Activated T-helper 1 cell treated with anti-CD3 and anti-CD28 coated beads, Interleukin-12 subunit alpha, Interleukin-12 subunit beta, Interleukin-2, Interleukin-4 antibody, amounts not matched to agents 30 ng/mL and 10 ng/mL and 1 ng/mL, durations not matched to agents 14 hours and 24 hours and 36 hours (primary cell): ENCODE data around the gene DNM3. TPM values are rescaled to one million over a fixed set of nuclear protein-coding genes. Genes with fewer than 3 reads are reported as not detected.

ENCODE experiments used
- DNase-seq: peaks from one replicate; pipeline ENCODE4 v3.0.0; 2021; ENCODE audit warnings: low spot score
- H3K27ac Mint-ChIP-seq: one replicate; pipeline ENCODE4 v1.8.0; 2021; ENCODE audit warnings: mild to moderate bottlenecking, mixed read lengths
- H3K27me3 Mint-ChIP-seq: one replicate; pipeline ENCODE4 v1.8.0; 2022; ENCODE audit warnings: mild to moderate bottlenecking, moderate library complexity, mixed read lengths; ENCODE audit not compliant: insufficient read depth
- H3K36me3 Mint-ChIP-seq: one replicate; pipeline ENCODE4 v1.8.0; 2021; ENCODE audit warnings: low read depth, mixed read lengths
- H3K4me1 Mint-ChIP-seq: one replicate; pipeline ENCODE4 v1.8.0; 2021; ENCODE audit warnings: low read depth, mixed read lengths
- H3K4me3 Mint-ChIP-seq: one replicate; pipeline ENCODE4 v1.8.0; 2021; ENCODE audit warnings: mild to moderate bottlenecking, moderate library complexity, mixed read lengths
- H3K9me3 Mint-ChIP-seq: one replicate; pipeline ENCODE4 v1.8.0; 2021; ENCODE audit warnings: mixed read lengths
- intact Hi-C: fragments of 100-400 bp; cut with micrococcal nuclease; formaldehyde crosslinking; loops from one replicate; pipeline ENCODE4 v1.15.1; 2024
- total RNA-seq: library from RNA; stranded (reverse); gene quantifications from 2 replicates; pipeline ENCODE4 v1.2.3, GENCODE V29; 2022

DNM3 gene
- total RNA-seq, 1 donor from 2014 or later, result 0.62 TPM

GRCh38 chr1:171943973-171944561 is 102.8 kb downstream of the DNM3 start:
- no peak overlapping the region for H3K27ac Mint-ChIP-seq
- intact Hi-C loops, result no loop called here
- no peaks in the 10 kb centered on the region for H3K36me3 Mint-ChIP-seq
- no peaks in the 10 kb centered on the region for H3K9me3 Mint-ChIP-seq
- no peak for DNase-seq
- no peak overlapping the region for H3K4me3 Mint-ChIP-seq
- no peaks in the 10 kb centered on the region for H3K4me1 Mint-ChIP-seq
- H3K27me3 Mint-ChIP-seq, result peaks cover 9% of the 10 kb centered on the region

- Mint-ChIP-seq H3K27ac (no peak overlapping the region), H3K4me3 (no peak overlapping the region), H3K36me3 (no peaks in the 10 kb centered on the region), H3K27me3 (peaks cover 15% of the 10 kb centered on the region), H3K9me3 (no peaks in the 10 kb centered on the region), H3K4me1 (no peaks in the 10 kb centered on the region)
- intact Hi-C loops, result no loop called here
- DNase-seq, result no peak
Measured at GRCh38 chr1:171948511-171948910, 107.2 kb downstream of the DNM3 start.

- DNase-seq, result no peak
- Mint-ChIP-seq H3K9me3 (no peaks in the 10 kb centered on the region), H3K27ac (no peak overlapping the region), H3K4me1 (no peaks in the 10 kb centered on the region), H3K36me3 (no peaks in the 10 kb centered on the region), H3K27me3 (peaks cover 21% of the 10 kb centered on the region), H3K4me3 (no peak overlapping the region)
- intact Hi-C loops, result no loop called here
Measured at GRCh38 chr1:171949316-171949715, 108.0 kb downstream of the DNM3 start.

GRCh38 chr1:171953835-171954234 is 112.5 kb downstream of the DNM3 start:
- H3K4me3 Mint-ChIP-seq, result no peak overlapping the region
- peaks cover 17% of the 10 kb centered on the region for H3K27me3 Mint-ChIP-seq
- no peak overlapping the region for H3K27ac Mint-ChIP-seq
- H3K4me1 Mint-ChIP-seq, result no peaks in the 10 kb centered on the region
- intact Hi-C loops, result no loop called here
- H3K36me3 Mint-ChIP-seq, result no peaks in the 10 kb centered on the region
- H3K9me3 Mint-ChIP-seq, result no peaks in the 10 kb centered on the region
- no peak for DNase-seq

GRCh38 chr1:171954361-171954760 is 113.1 kb downstream of the DNM3 start:
- Mint-ChIP-seq H3K36me3 (no peaks in the 10 kb centered on the region), H3K4me3 (no peak overlapping the region), H3K4me1 (no peaks in the 10 kb centered on the region), H3K27me3 (peaks cover 17% of the 10 kb centered on the region), H3K27ac (no peak overlapping the region), H3K9me3 (no peaks in the 10 kb centered on the region)
- DNase-seq, result no peak
- intact Hi-C loops, result no loop called here

GRCh38 chr1:171961861-171962260 is 120.6 kb downstream of the DNM3 start:
- intact Hi-C loops, result no loop called here
- DNase-seq, result no peak
- no peak overlapping the region for H3K4me3 Mint-ChIP-seq
- no peaks in the 10 kb centered on the region for H3K4me1 Mint-ChIP-seq
- no peaks in the 10 kb centered on the region for H3K36me3 Mint-ChIP-seq
- no peak overlapping the region for H3K27ac Mint-ChIP-seq
- no peaks in the 10 kb centered on the region for H3K9me3 Mint-ChIP-seq
- H3K27me3 Mint-ChIP-seq, result peaks cover 3% of the 10 kb centered on the region

GRCh38 chr1:171963762-171964161 is 122.5 kb downstream of the DNM3 start:
- Mint-ChIP-seq H3K4me1 (no peaks in the 10 kb centered on the region), H3K4me3 (no peak overlapping the region), H3K27ac (no peak overlapping the region), H3K9me3 (no peaks in the 10 kb centered on the region), H3K27me3 (peaks cover 7% of the 10 kb centered on the region), H3K36me3 (no peaks in the 10 kb centered on the region)
- intact Hi-C loops, result no loop called here
- DNase-seq, result no peak

GRCh38 chr1:171965777-171966176 is 124.5 kb downstream of the DNM3 start:
- Mint-ChIP-seq H3K36me3 (no peaks in the 10 kb centered on the region), H3K4me1 (no peaks in the 10 kb centered on the region), H3K27ac (no peak overlapping the region), H3K9me3 (no peaks in the 10 kb centered on the region), H3K27me3 (peaks cover 7% of the 10 kb centered on the region), H3K4me3 (no peak overlapping the region)
- no peak for DNase-seq
- intact Hi-C loops, result no loop called here

- Mint-ChIP-seq H3K27ac (no peak overlapping the region), H3K4me3 (no peak overlapping the region), H3K36me3 (no peaks in the 10 kb centered on the region), H3K9me3 (no peaks in the 10 kb centered on the region), H3K27me3 (peaks cover 7% of the 10 kb centered on the region), H3K4me1 (no peaks in the 10 kb centered on the region)
- DNase-seq, result no peak
- intact Hi-C loops, result no loop called here
Measured at GRCh38 chr1:171966426-171967220, 125.3 kb downstream of the DNM3 start.

- Mint-ChIP-seq H3K9me3 (no peaks in the 10 kb centered on the region), H3K4me3 (no peak overlapping the region), H3K36me3 (no peaks in the 10 kb centered on the region), H3K4me1 (no peaks in the 10 kb centered on the region), H3K27ac (no peak overlapping the region), H3K27me3 (peaks cover 7% of the 10 kb centered on the region)
- intact Hi-C loops, result no loop called here
- DNase-seq, result no peak
Measured at GRCh38 chr1:171969226-171969625, 127.9 kb downstream of the DNM3 start.

- DNase-seq, result no peak
- Mint-ChIP-seq H3K27ac (no peak overlapping the region), H3K27me3 (peaks cover 7% of the 10 kb centered on the region), H3K36me3 (no peaks in the 10 kb centered on the region), H3K4me1 (no peaks in the 10 kb centered on the region), H3K9me3 (no peaks in the 10 kb centered on the region), H3K4me3 (no peak overlapping the region)
- intact Hi-C loops, result no loop called here
Measured at GRCh38 chr1:171969813-171970212, 128.5 kb downstream of the DNM3 start.

- Mint-ChIP-seq H3K4me3 (no peak overlapping the region), H3K9me3 (no peaks in the 10 kb centered on the region), H3K27ac (no peak overlapping the region), H3K27me3 (peaks cover 7% of the 10 kb centered on the region), H3K4me1 (no peaks in the 10 kb centered on the region), H3K36me3 (no peaks in the 10 kb centered on the region)
- intact Hi-C loops, result no loop called here
- no peak for DNase-seq
Measured at GRCh38 chr1:171972846-171973245, 131.5 kb downstream of the DNM3 start.

GRCh38 chr1:171973421-171973820 is 132.1 kb downstream of the DNM3 start:
- Mint-ChIP-seq H3K4me3 (no peak overlapping the region), H3K27ac (no peak overlapping the region), H3K36me3 (no peaks in the 10 kb centered on the region), H3K27me3 (peaks cover 4% of the 10 kb centered on the region), H3K9me3 (no peaks in the 10 kb centered on the region), H3K4me1 (no peaks in the 10 kb centered on the region)
- no peak for DNase-seq
- intact Hi-C loops, result no loop called here
